ENCODE measurements around the gene ETV1.
"Not testable (repeated sequence)": the region's sequence is repeated elsewhere in the genome, so short reads cannot be mapped to it uniquely, and the experiment has no call there.

Gene ETV1

DNA sequence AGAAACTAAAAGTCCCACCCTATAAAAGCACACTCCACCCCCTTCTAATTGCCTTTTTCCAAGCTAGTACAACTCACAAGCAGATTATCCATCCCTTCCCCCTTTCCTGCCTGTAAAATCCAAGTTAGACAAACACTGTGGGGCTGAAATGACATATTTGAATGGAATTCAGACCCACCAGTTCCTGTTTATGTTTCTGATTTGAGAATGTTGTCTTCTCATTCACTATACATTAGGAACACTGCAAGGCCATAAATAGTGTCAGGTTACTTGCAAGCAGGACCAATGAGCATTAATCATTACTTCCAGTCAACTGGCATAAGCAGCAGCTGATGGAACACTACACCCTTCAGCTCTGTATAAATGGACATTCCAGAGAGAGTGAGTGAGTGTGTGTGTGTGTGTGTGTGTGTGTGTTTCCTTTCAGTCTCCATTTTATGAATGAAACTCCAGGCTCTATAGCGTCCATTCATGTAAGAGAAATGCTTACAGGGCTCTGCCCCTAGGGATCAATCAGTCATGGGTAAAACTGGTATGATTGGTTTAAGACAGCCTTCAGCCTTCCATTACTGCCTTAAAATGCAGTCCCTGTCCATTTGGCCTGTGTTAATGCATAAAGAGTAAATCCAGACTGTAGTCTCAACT is 69.3 kb downstream of the ETV1 start:
- DNase-seq: peak; percentile 38

DNA sequence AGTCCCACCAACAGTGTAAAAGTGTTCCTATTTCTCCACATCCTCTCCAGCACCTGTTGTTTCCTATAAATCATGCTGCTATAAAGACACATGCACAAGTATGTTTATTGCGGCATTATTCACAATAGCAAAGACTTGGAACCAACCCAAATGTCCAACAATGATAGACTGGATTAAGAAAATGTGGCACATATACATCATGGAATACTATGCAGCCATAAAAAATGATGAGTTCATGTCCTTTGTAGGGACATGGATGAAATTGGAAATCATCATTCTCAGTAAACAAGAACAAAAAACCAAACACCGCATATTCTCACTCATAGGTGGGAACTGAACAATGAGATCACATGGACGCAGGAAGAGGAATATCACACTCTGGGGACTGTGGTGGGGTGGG is 71.1 kb downstream of the ETV1 start:
- not testable (repeated sequence) for DNase-seq

DNA sequence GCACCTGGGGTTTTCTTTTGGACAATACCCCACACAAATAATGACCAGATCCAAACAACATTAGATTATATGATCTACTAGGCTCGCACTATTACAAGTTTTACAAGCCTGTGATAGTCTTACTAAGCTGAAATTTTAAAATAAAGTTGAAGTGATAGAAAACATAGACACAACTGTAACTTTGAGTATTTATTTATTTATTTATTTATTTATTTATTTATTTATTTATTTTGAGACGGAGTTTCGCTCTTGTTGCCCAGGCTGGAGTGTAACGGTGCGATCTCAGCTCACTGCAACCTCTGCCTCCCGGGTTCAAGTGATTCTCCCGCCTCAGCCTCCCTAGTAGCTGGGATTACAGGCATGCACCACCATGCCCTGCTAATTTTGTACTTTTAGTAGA is 72.4 kb downstream of the ETV1 start:
- DNase-seq: not testable (repeated sequence)

DNA sequence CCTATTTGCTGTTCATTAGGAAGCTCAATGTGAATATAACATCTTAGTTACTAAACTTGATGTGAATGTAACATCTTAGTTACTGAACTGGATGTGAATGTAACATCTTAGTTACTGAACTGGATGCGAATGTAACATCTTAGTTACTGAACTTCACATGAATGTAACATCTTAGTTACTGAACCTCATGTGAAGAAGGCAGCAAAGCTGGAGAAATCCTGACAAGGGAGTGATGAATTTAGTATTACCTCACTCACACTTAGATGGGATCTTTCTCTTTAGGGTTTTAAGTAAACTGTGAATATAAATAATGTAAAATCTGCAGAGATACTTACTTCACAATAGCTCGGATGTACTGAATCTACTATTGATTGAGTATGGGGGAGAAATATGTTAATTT is 73.6 kb downstream of the ETV1 start:
- DNase-seq: no peak

DNA sequence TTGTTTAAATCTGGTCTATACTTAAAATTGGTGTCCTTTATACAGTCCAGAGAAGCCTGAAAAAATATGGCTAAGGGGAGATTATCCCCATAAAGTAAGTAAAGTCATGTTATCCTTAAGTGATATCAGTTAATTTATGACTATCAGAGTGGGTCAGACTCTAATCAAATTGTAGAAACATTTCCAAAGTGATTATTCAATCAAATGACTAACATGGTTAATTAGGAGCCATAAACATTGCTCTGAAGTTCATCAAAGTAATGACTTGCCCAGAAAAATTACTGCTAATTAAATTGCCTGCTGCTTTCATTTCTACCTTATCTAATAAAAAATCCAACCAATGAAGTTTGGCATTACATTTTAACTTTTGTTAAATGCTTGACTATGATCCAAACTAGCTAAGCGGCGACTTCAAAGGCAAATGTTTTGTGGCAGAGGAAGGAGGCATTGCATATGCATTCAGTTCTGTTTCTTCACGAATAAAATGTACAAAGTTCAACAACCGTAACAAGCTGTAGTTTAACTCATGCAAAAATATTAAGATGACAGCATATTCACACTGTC is 76.7 kb downstream of the ETV1 start:
- DNase-seq: no peak

DNA sequence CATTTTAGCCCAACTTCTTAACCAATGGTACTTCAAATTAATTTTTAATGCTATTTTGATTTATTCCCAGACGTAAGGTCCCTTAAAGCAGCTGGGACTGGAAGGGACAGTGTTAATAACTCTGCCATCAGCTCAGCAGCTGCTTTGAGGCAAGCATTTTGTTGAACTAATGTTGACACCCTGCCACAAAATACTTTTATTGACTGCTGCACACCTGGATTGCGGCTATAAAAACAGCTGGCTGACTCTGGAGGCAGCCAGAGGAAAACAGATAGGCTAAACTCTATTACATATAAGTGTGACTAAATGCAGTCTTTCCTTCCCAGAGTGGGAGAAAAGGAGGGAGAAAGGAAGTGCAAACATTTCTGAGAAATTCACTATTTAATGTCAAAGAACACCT is 77.6 kb downstream of the ETV1 start:
- DNase-seq: no peak

DNA sequence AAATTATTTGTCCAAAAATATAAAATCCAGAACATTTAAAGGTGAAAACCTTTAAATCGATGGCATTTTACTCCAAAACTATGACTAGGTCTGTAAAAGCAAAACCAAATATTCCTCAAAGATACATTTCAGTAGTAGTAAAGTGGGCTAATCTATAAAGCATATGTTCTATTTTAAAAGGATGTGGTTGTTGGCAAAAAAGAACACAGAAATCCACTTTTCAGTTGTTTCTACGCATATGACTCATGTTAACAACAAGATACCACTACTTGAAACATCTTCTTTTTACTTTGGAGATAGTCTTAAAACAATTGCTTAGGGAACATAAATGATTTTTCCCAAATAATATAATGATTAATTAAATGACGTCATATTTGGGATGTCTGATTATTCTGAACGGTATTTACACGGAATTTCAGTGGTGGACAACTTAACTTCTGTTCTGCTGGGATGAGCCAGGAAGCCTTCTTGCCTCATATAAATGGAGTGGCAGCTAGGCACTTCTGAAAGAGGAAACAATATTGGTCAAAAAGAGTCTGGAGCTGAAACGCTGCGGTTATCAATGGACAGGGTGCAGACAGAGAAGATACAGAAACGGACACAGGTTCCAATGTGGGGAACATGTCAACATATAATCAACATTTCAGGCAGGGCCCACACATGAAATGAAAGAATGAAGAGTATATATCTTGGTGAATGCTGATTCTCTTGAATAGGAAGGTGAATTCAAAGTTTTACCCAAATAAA is 78.5 kb downstream of the ETV1 start:
- no peak for DNase-seq

DNA sequence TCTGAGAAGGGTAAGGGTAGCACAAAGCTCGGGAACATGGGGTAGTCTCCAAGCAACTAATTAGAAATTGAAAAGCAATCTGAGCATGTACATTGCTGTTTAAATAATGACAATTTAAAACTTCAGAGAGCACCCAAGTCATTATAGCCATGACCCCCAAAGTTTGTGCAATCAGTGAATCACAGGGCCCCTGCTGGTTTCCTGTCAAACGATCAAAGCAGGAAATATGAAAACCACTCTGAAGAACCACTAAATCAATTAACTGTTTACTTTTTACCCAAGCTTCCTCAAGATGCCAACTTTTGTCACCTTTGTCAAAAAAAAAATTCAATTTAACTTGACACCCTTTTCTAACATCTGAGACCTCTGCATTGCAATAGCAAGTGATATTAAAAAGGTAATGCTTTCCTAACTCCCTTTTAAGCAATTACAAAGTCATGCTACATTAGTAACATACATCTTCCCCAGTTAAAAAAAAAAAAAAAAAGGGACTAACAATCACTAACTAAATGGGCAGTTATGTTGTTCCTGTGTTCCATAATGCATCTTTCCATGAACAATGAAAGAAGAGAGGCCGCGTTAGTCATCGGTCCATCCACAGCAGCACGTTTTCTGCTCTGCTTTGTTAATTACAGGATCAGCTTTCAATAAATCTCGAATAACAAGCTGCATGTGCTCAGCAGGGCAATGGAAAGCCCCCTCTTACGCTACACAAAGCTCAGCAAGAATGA is 80.6 kb downstream of the ETV1 start:
- no peak for DNase-seq

DNA sequence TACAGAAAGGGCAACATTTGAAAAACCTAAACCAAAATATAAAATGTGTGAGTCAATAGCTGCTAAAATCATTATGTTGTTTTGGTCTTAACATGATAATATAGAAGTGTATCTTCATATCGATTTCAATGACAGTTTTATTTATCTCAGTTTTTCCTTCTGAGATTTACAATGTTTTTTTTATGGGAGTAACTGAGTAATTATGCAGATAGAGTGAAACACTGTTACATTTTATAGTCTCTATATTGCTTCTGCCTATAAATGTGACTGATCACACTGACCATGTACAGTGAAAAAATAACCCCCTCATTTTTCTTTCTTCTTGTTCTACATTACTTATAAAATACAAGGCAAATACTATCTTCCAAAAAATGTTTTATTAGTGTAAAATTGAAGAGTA is 81.6 kb downstream of the ETV1 start:
- DNase-seq: no peak

DNA sequence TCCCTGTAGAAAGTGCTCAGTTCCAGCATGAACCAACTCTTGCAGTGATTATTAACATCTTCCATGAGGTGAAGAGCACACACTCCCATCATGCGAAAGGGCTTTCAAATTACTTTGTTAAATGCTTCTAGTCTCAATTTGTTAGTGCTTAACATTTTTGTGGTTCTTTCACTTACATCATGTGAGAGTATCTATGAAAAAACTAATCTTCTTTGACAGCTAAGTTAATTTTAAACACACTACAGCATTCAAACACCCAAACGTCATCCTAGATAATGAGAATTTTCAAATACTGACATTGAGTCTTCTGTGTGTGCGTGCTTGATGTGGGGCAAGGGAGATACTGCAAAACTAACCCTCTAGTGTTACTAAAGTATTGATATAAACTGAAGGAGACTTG is 84.8 kb downstream of the ETV1 start:
- no peak for DNase-seq

DNA sequence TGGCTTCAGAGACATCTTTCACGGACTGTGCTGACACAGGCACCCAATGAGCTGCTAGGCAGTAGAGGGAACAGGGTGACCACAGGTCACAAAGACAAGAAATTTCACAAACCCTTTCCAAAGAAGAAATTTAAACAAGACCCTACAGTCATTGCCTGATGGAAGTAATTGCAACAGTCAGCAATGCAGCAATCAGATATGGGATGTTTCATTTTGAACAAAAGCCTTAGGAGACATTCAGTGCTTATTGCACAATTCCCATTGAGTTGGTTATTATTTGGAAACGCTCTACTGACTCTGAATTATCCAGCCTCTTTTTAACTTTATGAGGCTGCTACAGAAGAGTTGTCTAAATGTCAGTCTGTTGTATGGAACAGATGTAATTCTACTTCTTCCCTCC is 85.5 kb downstream of the ETV1 start:
- no peak for DNase-seq

DNA sequence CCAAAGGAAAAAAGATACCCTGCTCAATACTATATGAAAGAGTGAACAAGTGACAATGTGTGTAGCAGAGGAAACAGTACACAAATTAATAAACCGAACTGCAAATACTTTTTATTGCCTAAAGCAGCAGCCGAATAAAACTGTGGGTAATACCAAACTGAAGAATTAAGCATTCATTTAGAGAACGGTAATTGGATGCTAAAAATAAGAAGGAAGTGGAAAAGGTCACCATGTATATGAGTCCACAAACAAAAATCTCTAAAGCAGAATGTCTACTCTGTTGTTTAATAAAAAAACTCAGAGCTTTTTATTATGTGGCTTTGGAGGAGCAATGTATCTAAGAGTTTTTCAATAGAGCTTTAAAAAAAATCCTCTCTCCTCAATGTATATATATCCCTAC is 87.9 kb downstream of the ETV1 start:
- DNase-seq: no peak

DNA sequence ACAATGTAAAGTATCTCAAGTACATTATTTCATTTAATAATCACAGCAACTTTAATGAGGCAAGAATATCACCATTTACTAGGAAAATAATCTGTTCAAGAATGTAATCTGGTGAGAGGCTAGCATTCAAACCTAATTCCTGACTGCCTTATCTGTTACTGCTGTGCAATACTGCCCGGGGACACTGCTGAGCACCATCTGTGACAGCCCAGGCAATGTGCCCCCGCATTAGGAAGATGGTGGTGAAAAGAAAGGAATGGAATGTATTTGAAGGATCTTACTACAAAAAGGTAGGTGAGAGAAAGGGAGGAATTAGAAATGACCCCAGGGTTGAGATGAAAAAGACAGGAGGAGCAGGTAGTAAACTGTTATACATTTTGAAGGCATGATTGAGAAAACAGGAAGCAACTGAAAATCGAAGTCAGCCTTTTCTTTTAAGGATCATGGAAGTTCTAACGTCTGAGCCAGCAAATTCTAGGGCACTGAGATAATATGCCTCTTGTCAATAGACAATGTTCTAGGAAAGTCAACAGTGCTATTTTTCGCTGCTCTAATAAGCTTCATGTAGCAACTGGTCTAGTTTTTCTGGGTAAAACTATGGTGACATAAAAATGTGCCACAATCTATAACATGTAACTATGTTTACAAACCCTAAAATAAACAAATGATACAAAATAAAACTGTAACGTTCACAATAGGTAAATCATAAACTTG is 90.4 kb downstream of the ETV1 start:
- DNase-seq: no peak

DNA sequence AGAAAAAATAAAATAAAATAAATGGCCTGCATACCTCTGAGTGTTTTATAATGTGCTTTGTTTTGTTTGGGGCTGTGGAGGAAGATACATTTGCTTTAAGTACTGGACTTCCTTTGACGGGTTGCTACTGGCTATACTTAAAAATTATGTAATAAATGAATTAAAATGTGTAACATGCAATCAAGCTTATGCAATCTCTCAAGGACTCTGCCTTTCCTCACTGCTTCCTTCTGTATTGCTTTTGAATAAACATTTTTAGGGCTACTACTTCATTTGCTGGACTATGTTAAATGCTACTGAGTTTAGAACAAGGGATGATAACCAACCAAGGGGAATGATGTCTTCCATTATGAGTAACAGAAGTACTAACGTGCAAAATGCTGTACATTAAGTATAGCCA is 91.6 kb downstream of the ETV1 start:
- no peak for DNase-seq

DNA sequence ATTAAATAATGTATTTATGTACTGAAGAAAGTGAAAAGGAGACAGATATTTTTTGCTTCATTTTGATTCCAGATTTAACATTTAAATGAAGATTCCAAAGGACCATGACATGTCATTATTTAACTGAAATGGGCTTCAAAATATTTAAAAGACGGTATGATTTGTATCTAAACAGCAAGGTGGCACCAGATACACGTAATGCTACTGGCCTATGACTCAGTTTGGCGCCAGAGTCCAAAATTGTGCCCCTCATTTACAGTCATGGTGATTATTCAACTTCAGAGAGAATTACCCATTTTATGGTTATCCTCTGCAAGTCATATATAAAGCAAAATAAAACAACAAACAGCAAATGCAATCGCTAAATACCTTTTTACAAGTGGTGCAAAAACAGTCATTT is 94.5 kb downstream of the ETV1 start:
- no peak for DNase-seq

DNA sequence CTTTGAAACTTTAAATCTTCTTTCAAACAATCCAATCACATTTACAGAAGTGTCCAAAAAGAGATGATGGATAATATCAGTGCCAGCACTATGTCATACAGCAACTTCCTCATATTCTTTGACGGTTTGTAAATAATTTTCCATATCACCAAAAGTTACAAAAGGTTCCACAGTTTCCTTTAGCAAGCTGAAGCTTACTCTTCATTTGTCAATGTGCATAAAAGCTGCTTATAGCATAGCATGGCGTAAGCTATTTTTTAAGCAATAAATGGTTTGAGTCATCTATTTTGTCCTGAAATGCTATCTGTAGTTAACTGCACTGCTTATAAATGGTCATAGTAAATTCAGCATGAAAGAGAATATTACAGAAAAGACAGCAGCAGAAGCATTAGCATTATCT is 95.1 kb downstream of the ETV1 start:
- DNase-seq: no peak

DNA sequence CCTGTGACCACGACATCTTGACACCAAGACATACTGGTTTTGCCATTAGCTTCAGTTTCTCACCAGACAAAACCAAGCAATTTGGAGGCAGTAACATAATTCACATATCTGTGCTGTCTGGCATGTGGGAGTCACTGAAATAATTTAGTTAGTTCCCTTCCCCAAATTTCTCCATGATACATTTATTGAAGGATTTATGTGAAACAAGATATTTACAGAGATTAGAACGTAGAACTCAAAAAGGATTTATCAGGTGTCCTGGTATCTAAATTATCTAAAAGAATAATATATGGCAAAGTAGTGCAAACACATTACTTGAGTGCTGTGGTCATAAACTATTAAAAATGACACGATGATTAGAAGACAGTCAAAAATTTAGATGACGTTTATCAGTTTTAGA is 98.7 kb downstream of the ETV1 start:
- DNase-seq: no peak

DNA sequence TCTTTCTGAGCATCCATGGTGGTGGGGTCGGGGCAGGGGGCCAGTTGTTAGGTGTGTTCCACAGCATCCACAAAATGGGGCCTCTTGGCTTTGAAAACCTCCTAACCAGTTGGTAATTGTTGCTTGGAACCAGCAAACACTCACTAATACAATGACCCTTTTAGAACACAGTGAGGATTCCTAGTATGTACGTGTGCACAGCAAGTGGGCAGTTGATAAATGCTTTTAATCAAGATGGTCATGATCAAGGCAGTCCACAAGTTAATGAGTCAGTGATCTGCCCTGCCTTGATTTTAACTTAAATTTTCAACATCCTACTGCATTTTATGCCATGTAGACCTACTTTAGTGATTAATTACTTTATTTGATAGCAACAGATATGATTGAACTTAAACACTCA is 103.1 kb downstream of the ETV1 start:
- no peak for DNase-seq

DNA sequence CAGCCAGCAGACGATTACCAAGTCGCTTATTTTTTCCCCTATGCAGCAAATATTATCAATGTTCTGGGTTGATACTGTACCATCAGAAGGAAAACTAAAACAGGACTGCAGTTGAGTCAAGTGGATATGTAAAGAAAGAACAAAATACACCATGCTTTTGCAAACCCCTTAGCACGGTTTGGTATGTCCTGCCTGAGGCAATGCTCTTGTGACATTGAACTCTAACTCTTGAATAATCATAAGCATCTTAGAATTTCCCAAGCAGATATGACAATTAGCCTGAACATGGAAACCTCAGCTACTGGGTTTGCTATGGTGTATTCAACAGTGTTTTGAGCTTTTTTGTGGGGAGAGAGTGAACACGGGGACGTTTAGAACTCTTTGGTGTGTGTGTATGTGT is 107.4 kb downstream of the ETV1 start:
- DNase-seq: no peak

DNA sequence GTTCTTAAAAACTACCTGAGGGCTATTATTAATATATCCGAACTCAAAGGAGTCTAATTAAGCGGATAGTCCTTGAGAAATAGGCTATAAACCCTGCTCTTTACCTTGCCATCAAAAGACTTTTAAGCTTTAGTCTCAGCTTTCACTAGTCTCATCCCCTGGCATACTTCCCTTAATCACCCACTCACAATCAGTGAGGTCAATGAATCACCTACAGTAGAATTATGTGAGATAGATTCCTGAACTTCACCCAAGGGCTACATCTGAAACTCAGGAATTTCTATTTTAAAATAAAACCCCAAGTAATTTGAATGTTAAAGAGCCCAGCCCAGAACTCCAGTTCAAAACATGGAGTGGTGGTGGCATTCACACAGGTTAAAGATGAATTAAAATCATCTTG is 108.7 kb downstream of the ETV1 start:
- DNase-seq: no peak

DNA sequence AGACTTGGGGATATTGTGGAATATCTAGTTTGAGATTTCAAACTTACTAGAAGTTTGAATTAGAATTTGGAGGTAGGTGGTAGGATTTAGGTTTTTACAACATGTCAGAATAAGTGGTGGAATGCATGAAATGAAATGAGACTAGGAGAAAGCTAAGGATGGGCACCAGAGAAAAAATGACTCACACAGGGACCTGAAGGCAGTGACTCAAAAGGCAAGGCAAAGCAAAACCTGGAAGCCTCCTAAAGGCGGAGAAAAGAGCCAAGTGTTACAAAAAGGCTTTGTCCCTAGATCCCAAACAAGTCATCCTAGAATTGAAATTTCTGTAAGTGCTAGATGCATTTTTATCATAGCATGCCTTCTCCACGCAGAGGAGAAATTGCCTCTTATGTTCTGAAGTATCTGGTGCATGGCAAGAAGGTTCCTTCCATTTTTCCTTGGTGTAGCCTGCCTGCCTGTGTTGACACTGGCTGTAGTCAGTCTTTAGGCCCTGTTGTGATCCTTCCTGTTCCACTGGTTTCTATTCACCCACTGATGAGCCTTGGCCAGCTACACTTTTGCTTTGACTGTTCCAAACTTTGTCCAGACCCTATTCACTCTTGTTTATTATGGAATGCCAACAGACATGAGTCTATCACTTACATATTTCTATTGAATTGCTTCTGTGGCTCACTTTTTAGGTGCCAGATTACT is 109.3 kb downstream of the ETV1 start:
- no peak for DNase-seq

DNA sequence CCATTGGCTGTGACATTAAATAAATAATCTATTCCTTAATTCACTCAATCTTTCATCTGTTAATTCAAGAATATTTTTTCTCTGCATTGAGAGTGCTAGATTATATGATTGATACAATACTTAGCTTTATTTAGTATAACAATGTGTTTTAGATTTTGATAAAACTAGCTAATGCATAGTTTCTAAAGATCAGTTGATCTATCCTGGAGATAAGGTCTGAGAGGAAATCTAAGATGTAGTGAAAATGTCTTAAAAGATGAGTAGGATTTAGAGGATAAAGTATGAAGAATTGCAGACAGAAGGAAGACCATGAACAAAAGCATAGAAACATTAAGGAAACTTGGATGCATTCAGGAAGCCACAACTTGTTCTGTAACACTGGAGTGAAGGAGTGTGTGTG is 110.3 kb downstream of the ETV1 start:
- no peak for DNase-seq

DNA sequence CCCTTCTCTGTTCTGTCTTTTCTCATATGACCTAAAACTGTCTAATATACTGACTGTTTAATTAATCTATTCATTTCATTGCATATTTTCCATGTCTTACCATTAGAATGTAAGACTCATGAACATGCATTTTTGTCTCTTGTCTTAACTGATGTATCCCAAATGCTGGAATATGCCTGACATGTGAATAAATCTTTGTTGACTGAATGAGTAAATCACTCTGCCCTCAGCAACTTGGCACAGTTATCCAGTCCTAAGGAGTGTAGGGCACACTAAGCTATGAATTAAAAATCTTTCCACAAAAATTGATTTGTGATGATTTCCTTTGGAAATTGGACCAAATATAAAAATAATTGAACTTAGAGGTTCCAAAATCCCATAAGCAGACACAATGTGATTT is 111.3 kb downstream of the ETV1 start:
- no peak for DNase-seq

Data from GOT3 (cell line).